Measurements from ENCODE around the gene TMEM209. TPM values are rescaled to one million over a fixed set of nuclear protein-coding genes. Genes with fewer than 3 reads are reported as not detected.
"Not testable (repeated sequence)": the region's sequence is repeated elsewhere in the genome, so short reads cannot be mapped to it uniquely, and the experiment has no call there.

TMEM209 gene
- total and polyA plus RNA-seq, 5 donors, result 5.2 to 9.8 (median 9.1) TPM

DNA sequence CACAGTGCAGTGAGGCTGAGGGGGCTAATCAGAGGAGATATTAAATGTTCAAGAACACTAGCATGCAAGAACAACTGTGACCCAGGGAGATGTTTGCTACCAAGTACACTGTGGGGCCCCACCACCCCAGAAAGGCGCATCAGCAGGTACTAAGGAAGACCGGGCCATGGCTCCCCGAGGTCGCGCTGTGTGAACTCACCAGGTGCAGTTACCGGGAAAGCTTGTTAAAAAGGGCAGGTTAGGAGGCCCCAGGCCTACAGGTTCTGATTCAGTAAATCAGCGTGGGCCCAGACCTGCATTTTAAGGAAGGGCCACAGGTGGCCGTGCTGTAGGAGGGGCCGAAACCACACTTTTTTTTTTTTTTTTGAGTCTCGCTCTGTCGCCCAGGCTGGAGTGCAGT lies 54.6 kb downstream of the TMEM209 start:
- 97% methylated on average over 11 of the region's 11 CpGs for WGBS
- ATAC-seq (no peak), DNase-seq (no peak)
- H3K4me1 ChIP-seq (ENCODE audit: control insufficient read depth, insufficient read depth, low read length), result no peaks in the 10 kb centered on the region
- H3K27ac ChIP-seq (ENCODE audit: low read length), result no peak overlapping the region
- H3K4me3 ChIP-seq (ENCODE audit: low read length), result no peak overlapping the region
- H3K27me3 ChIP-seq (ENCODE audit: control insufficient read depth, insufficient read depth), result no peaks in the 10 kb centered on the region
- intact Hi-C loops (cut with DNase I), result no loop called here
- H3K9me3 ChIP-seq (ENCODE audit: control insufficient read depth, low read length), result no peaks in the 10 kb centered on the region

- Histone ChIP-seq H3K9me3 (ENCODE audit: control insufficient read depth, low read length) (no peaks in the 10 kb centered on the region), H3K4me1 (ENCODE audit: control insufficient read depth, insufficient read depth, low read length) (no peaks in the 10 kb centered on the region), H3K27me3 (ENCODE audit: control insufficient read depth, insufficient read depth) (no peaks in the 10 kb centered on the region), H3K4me3 (ENCODE audit: low read length) (no peak overlapping the region), H3K27ac (ENCODE audit: low read length) (no peak overlapping the region)
- no peak for ATAC-seq
- 71% methylated on average over 20 of the region's 20 CpGs for WGBS
- intact Hi-C loops (cut with DNase I), result no loop called here
- peak in 1 of 3 donors; percentile 45 for DNase-seq
Observed at GRCh38 chr7:130149281-130150139, 55.7 kb downstream of the TMEM209 start.

GRCh38 chr7:130148561-130148960 lies 56.6 kb downstream of the TMEM209 start:
- H3K27ac ChIP-seq (ENCODE audit: low read length), result no peak overlapping the region
- no peaks in the 10 kb centered on the region for H3K9me3 ChIP-seq (ENCODE audit: control insufficient read depth, low read length)
- no peaks in the 10 kb centered on the region for H3K4me1 ChIP-seq (ENCODE audit: control insufficient read depth, insufficient read depth, low read length)
- DNase-seq, result no peak
- intact Hi-C loops (cut with DNase I), result no loop called here
- WGBS, result 61% methylated on average over 9 of the region's 9 CpGs
- no peaks in the 10 kb centered on the region for H3K27me3 ChIP-seq (ENCODE audit: control insufficient read depth, insufficient read depth)
- ATAC-seq, result no peak
- no peak overlapping the region for H3K4me3 ChIP-seq (ENCODE audit: low read length)

DNA sequence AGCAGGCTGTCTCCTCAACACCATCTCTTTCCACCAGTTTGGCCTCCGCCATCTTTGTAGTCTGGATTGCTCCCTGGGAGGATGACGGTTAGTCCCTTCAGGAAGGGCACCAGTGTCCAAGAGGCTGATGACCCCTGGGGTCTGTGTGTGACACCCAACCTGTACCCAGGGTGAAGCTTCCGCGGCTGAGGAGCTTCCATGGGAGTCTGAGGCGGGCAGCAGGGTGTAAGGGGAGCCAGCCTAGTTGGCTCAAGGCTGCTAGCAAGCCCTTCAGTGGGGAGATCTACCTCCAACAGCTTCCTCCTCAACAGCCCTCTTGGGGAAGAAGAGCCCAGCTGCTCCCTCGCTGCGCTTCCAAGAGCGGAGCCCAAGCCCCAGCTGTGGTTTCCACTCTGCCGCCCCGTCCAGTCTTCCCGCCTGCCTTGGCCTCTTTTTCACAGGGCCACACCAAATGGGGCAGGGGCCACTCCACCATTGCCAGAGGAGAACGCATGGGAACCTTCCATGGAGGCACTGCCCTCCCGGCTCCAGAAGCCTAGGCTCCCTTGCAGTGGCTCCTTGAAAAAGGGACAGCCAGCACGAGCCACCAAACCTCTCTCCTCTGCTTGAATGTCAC lies 57.4 kb downstream of the TMEM209 start:
- intact Hi-C loops (cut with DNase I), result no loop called here
- no peaks in the 10 kb centered on the region for H3K27me3 ChIP-seq (ENCODE audit: control insufficient read depth, insufficient read depth)
- H3K9me3 ChIP-seq (ENCODE audit: control insufficient read depth, low read length), result no peaks in the 10 kb centered on the region
- H3K4me3 ChIP-seq (ENCODE audit: low read length), result no peak overlapping the region
- no peak overlapping the region for H3K27ac ChIP-seq (ENCODE audit: low read length)
- ATAC-seq, result no peak
- 96% methylated on average over 14 of the region's 14 CpGs for WGBS
- no peak for DNase-seq
- no peaks in the 10 kb centered on the region for H3K4me1 ChIP-seq (ENCODE audit: control insufficient read depth, insufficient read depth, low read length)

- ATAC-seq, result no peak
- no peak overlapping the region for H3K4me3 ChIP-seq (ENCODE audit: low read length)
- WGBS, result 98% methylated on average over 9 of the region's 9 CpGs
- intact Hi-C loops (cut with DNase I), result no loop called here
- no peaks in the 10 kb centered on the region for H3K9me3 ChIP-seq (ENCODE audit: control insufficient read depth, low read length)
- H3K27me3 ChIP-seq (ENCODE audit: control insufficient read depth, insufficient read depth), result no peaks in the 10 kb centered on the region
- no peak overlapping the region for H3K27ac ChIP-seq (ENCODE audit: low read length)
- no peaks in the 10 kb centered on the region for H3K4me1 ChIP-seq (ENCODE audit: control insufficient read depth, insufficient read depth, low read length)
- no peak for DNase-seq
Observed at GRCh38 chr7:130146693-130147405, 58.4 kb downstream of the TMEM209 start.

DNA sequence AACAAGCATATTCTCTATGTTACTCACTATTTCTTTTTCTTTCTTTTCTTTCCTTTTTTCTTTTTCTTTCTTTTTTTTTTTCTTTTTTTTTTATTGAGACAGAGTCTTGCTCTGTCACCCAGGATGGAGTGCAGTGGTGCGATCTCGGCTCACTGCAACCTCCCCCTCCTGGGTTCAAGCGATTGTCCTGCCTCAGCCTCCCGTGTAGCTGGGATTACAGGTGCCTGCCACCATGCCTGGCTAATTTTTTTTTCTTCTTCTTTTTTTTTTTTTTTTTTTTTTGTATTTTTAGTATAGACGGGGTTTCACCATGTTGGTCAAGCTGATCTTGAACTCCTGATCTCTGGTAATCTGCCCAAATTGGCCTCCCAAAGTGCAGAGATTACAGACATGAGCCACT lies 59.1 kb downstream of the TMEM209 start:
- H3K4me1 ChIP-seq (ENCODE audit: control insufficient read depth, insufficient read depth, low read length); H3K27ac ChIP-seq (ENCODE audit: low read length); DNase-seq; H3K4me3 ChIP-seq (ENCODE audit: low read length); intact Hi-C loops (cut with DNase I); H3K27me3 ChIP-seq (ENCODE audit: control insufficient read depth, insufficient read depth); ATAC-seq; H3K9me3 ChIP-seq (ENCODE audit: control insufficient read depth, low read length): not testable (repeated sequence)
- 97% methylated on average over 5 of the region's 5 CpGs for WGBS

DNA sequence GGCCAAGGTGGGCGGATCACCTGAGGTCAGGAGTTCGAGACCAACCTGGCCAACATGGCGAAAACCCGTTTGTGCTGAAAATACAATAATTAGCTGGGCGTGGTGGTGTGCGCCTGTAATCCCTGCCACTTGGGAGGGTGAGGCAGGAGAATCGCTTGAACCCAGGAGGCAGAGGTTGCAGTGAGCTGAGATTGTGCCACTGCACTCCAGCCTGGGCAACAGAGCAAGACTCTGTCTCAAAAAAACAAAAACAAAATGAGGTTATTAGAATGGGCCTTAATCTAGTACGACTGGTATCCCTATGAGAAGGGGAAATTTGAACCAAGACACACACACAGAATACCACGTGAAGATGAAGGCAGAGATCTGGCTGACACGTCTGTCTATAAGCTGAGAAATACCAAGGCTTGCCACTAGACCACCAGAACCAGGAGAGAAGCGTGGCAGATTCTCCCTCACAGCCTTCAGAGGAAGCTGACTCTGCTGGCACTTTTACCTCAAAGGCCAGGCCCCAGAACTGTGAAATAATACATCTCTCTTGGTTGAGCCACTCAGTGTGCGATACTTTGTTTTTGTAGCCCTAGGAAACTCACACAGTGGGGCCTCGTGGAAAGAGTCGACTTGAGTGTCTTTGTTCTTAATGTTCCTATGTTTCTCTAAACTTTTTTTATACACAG lies 59.6 kb downstream of the TMEM209 start:
- no peaks in the 10 kb centered on the region for H3K27me3 ChIP-seq (ENCODE audit: control insufficient read depth, insufficient read depth)
- H3K4me3 ChIP-seq (ENCODE audit: low read length), result no peak overlapping the region
- DNase-seq, result no peak
- no peaks in the 10 kb centered on the region for H3K4me1 ChIP-seq (ENCODE audit: control insufficient read depth, insufficient read depth, low read length)
- ATAC-seq, result no peak
- H3K9me3 ChIP-seq (ENCODE audit: control insufficient read depth, low read length), result no peaks in the 10 kb centered on the region
- 89% methylated on average over 14 of the region's 14 CpGs for WGBS
- intact Hi-C loops (cut with DNase I), result no loop called here
- H3K27ac ChIP-seq (ENCODE audit: low read length), result no peak overlapping the region

DNA sequence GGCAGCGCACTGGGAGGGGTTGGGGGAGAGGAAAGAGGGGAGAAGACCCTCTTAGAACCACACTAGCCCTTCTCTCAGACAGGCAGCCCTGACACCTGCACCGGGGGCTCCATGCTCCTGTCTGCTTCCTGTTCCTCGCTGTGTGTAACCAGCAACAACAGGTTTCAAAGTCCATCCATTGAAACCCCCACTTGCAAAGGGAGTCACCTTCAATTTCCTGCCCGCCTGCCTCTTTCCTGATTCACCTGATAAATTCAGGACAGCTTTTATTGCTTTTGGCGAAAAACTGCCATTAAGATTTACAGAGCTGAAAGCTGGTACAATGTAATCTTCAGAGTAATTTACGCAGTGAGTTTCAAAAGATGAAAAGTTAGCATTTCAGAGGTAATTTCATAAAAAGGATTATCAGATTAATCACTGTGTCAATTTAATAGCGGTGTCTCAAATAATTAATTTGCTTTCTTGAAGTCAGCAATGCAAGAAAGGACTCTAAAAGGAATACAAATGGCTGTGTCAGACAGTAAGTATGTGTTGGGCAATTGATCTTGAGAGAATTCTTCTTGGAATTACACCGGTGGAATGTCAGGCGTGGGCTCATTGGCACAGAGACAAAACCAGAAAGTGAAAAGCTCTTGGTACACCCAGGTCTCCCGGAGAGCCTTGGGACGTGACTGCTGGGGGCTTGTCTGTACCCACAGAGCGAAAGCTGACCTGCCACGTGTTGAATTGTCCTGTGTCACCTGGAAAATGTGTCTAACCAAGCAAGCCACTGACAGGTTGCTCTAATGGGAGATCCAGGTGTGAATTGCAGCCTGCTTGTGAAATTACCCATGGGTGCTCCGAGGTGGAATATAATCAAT lies 60.7 kb downstream of the TMEM209 start:
- 66% methylated on average over 14 of the region's 14 CpGs for WGBS
- no peaks in the 10 kb centered on the region for H3K9me3 ChIP-seq (ENCODE audit: control insufficient read depth, low read length)
- ATAC-seq (no peak), DNase-seq (no peak)
- H3K4me1 ChIP-seq (ENCODE audit: control insufficient read depth, insufficient read depth, low read length), result no peaks in the 10 kb centered on the region
- no peak overlapping the region for H3K4me3 ChIP-seq (ENCODE audit: low read length)
- no peak overlapping the region for H3K27ac ChIP-seq (ENCODE audit: low read length)
- intact Hi-C loops (cut with DNase I), result no loop called here
- H3K27me3 ChIP-seq (ENCODE audit: control insufficient read depth, insufficient read depth), result no peaks in the 10 kb centered on the region

GRCh38 chr7:130143986-130144311 lies 61.3 kb downstream of the TMEM209 start:
- H3K4me3 ChIP-seq (ENCODE audit: low read length), result no peak overlapping the region
- WGBS, result 84% methylated on average over 3 of the region's 3 CpGs
- intact Hi-C loops (cut with DNase I), result no loop called here
- DNase-seq (no peak), ATAC-seq (no peak)
- no peaks in the 10 kb centered on the region for H3K4me1 ChIP-seq (ENCODE audit: control insufficient read depth, insufficient read depth, low read length)
- no peaks in the 10 kb centered on the region for H3K9me3 ChIP-seq (ENCODE audit: control insufficient read depth, low read length)
- no peaks in the 10 kb centered on the region for H3K27me3 ChIP-seq (ENCODE audit: control insufficient read depth, insufficient read depth)
- no peak overlapping the region for H3K27ac ChIP-seq (ENCODE audit: low read length)

DNA sequence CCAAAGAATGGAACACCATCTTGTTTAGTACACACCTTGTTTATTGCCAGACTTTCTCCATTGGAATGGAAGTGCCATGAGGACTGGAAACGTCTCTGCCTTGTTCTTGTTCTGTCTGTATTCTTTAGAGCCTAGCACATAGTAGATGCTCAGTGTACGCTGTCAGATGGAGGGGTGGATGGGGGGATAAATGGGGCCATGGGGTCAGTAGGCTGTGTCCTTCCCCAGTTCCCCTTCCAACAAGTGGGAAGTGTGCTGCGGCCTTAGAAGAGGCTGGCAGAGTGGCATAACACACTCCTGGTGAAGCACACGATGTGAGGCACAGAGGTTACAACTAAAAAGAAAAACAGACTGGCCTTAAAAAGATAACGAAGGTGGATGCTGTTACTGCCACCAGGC lies 61.9 kb downstream of the TMEM209 start:
- Histone ChIP-seq H3K27me3 (ENCODE audit: control insufficient read depth, insufficient read depth) (no peaks in the 10 kb centered on the region), H3K9me3 (ENCODE audit: control insufficient read depth, low read length) (no peaks in the 10 kb centered on the region), H3K4me3 (ENCODE audit: low read length) (no peak overlapping the region), H3K4me1 (ENCODE audit: control insufficient read depth, insufficient read depth, low read length) (no peaks in the 10 kb centered on the region), H3K27ac (ENCODE audit: low read length) (no peak overlapping the region)
- DNase-seq, result no peak
- no peak for ATAC-seq
- WGBS, result 96% methylated on average over 5 of the region's 5 CpGs
- intact Hi-C loops (cut with DNase I), result no loop called here

Measured in right cardiac atrium (tissue), 5 donors.